Dendritic cell treated with granulocyte-macrophage colony-stimulating factor and Interleukin-4, amounts not matched to agents 40 ng/mL and 50 ng/mL, for 4 days (primary cell): ENCODE data around the gene C1S.
"Not testable (repeated sequence)": the region's sequence is repeated elsewhere in the genome, so short reads cannot be mapped to it uniquely, and the experiment has no call there.

ENCODE experiments used
- H3K27ac Mint-ChIP-seq: one replicate; pipeline ENCODE4 v1.8.0; 2022; ENCODE audit warnings: mild to moderate bottlenecking, mixed read lengths
- H3K27me3 Mint-ChIP-seq: one replicate; pipeline ENCODE4 v1.8.0; 2022; ENCODE audit warnings: mild to moderate bottlenecking, mixed read lengths
- H3K36me3 Mint-ChIP-seq: one replicate; pipeline ENCODE4 v1.8.0; 2022; ENCODE audit warnings: low read depth, mixed read lengths
- H3K4me1 Mint-ChIP-seq: one replicate; pipeline ENCODE4 v1.8.0; 2022; ENCODE audit warnings: low read depth, mixed read lengths
- H3K4me3 Mint-ChIP-seq: one replicate; pipeline ENCODE4 v1.8.0; 2022; ENCODE audit warnings: mild to moderate bottlenecking, moderate library complexity, mixed read lengths
- H3K9me3 Mint-ChIP-seq: one replicate; pipeline ENCODE4 v1.8.0; 2022; ENCODE audit warnings: mixed read lengths
- intact Hi-C: fragments of 100-400 bp; cut with micrococcal nuclease; formaldehyde crosslinking; loops from one replicate; pipeline ENCODE4 v1.15.0; 2022

Gene C1S

GRCh38 chr12:7032990-7033389 lies 27.5 kb upstream of the C1S start:
- intact Hi-C loops = no loop called here
- H3K4me3 Mint-ChIP-seq = no peak overlapping the region
- peaks cover 8% of the 10 kb centered on the region for H3K4me1 Mint-ChIP-seq
- no peaks in the 10 kb centered on the region for H3K36me3 Mint-ChIP-seq
- H3K9me3 Mint-ChIP-seq = no peaks in the 10 kb centered on the region
- no peak overlapping the region for H3K27ac Mint-ChIP-seq
- H3K27me3 Mint-ChIP-seq = peaks cover 3% of the 10 kb centered on the region

GRCh38 chr12:7034464-7034863 lies 26.1 kb upstream of the C1S start:
- Mint-ChIP-seq H3K27me3 (peaks cover 3% of the 10 kb centered on the region), H3K4me1 (peaks cover 8% of the 10 kb centered on the region), H3K36me3 (no peaks in the 10 kb centered on the region), H3K4me3 (no peak overlapping the region), H3K9me3 (no peaks in the 10 kb centered on the region), H3K27ac (no peak overlapping the region)
- intact Hi-C loops = no loop called here

GRCh38 chr12:7035463-7035862 lies 25.1 kb upstream of the C1S start:
- intact Hi-C loops = no loop called here
- H3K27me3 Mint-ChIP-seq = peaks cover 5% of the 10 kb centered on the region
- no peaks in the 10 kb centered on the region for H3K9me3 Mint-ChIP-seq
- no peak overlapping the region for H3K4me3 Mint-ChIP-seq
- H3K27ac Mint-ChIP-seq = no peak overlapping the region
- H3K4me1 Mint-ChIP-seq = peaks cover 8% of the 10 kb centered on the region
- H3K36me3 Mint-ChIP-seq = no peaks in the 10 kb centered on the region

- H3K36me3 Mint-ChIP-seq, H3K27ac Mint-ChIP-seq, intact Hi-C loops, H3K4me1 Mint-ChIP-seq, H3K4me3 Mint-ChIP-seq, H3K9me3 Mint-ChIP-seq, H3K27me3 Mint-ChIP-seq: not testable (repeated sequence)
Measured at GRCh38 chr12:7037411-7037810, 23.1 kb upstream of the C1S start.

GRCh38 chr12:7038591-7038990 lies 21.9 kb upstream of the C1S start:
- Mint-ChIP-seq H3K36me3 (no peaks in the 10 kb centered on the region), H3K27ac (no peak overlapping the region), H3K4me3 (no peak overlapping the region), H3K4me1 (peaks cover 8% of the 10 kb centered on the region), H3K27me3 (peaks cover 4% of the 10 kb centered on the region), H3K9me3 (no peaks in the 10 kb centered on the region)
- intact Hi-C loops = no loop called here

GRCh38 chr12:7039403-7039802 lies 21.1 kb upstream of the C1S start:
- H3K4me1 Mint-ChIP-seq = peaks cover 8% of the 10 kb centered on the region
- H3K27me3 Mint-ChIP-seq = peaks cover 4% of the 10 kb centered on the region
- H3K9me3 Mint-ChIP-seq = no peaks in the 10 kb centered on the region
- intact Hi-C loops = no loop called here
- no peaks in the 10 kb centered on the region for H3K36me3 Mint-ChIP-seq
- H3K27ac Mint-ChIP-seq = no peak overlapping the region
- no peak overlapping the region for H3K4me3 Mint-ChIP-seq

- H3K27ac Mint-ChIP-seq = no peak overlapping the region
- H3K36me3 Mint-ChIP-seq = no peaks in the 10 kb centered on the region
- H3K4me1 Mint-ChIP-seq = peaks cover 20% of the 10 kb centered on the region
- no peaks in the 10 kb centered on the region for H3K9me3 Mint-ChIP-seq
- intact Hi-C loops = no loop called here
- peaks cover 9% of the 10 kb centered on the region for H3K27me3 Mint-ChIP-seq
- H3K4me3 Mint-ChIP-seq = no peak overlapping the region
Measured at GRCh38 chr12:7042842-7043241, 17.7 kb upstream of the C1S start.

GRCh38 chr12:7045913-7046312 lies 14.6 kb upstream of the C1S start:
- Mint-ChIP-seq H3K4me1 (peaks cover 23% of the 10 kb centered on the region), H3K9me3 (no peaks in the 10 kb centered on the region), H3K4me3 (no peak overlapping the region), H3K27ac (no peak overlapping the region), H3K36me3 (no peaks in the 10 kb centered on the region), H3K27me3 (peaks cover 16% of the 10 kb centered on the region)
- intact Hi-C loops = no loop called here

GRCh38 chr12:7046383-7047105 lies 14.0 kb upstream of the C1S start:
- H3K4me1 Mint-ChIP-seq = peaks cover 23% of the 10 kb centered on the region
- H3K36me3 Mint-ChIP-seq = no peaks in the 10 kb centered on the region
- intact Hi-C loops = no loop called here
- H3K4me3 Mint-ChIP-seq = no peak overlapping the region
- H3K27me3 Mint-ChIP-seq = peaks cover 18% of the 10 kb centered on the region
- H3K9me3 Mint-ChIP-seq = no peaks in the 10 kb centered on the region
- H3K27ac Mint-ChIP-seq = no peak overlapping the region

GRCh38 chr12:7047306-7047705 lies 13.2 kb upstream of the C1S start:
- peaks cover 26% of the 10 kb centered on the region for H3K27me3 Mint-ChIP-seq
- H3K4me3 Mint-ChIP-seq = peak overlapping the region; percentile 10
- no peaks in the 10 kb centered on the region for H3K36me3 Mint-ChIP-seq
- peak overlapping the region; percentile 26 for H3K27ac Mint-ChIP-seq
- intact Hi-C loops = no loop called here
- H3K9me3 Mint-ChIP-seq = no peaks in the 10 kb centered on the region
- peaks cover 23% of the 10 kb centered on the region for H3K4me1 Mint-ChIP-seq

- peaks cover 38% of the 10 kb centered on the region for H3K27me3 Mint-ChIP-seq
- H3K36me3 Mint-ChIP-seq, intact Hi-C loops, H3K4me3 Mint-ChIP-seq, H3K9me3 Mint-ChIP-seq, H3K27ac Mint-ChIP-seq: not testable (repeated sequence)
- H3K4me1 Mint-ChIP-seq = peaks cover 23% of the 10 kb centered on the region
Measured at GRCh38 chr12:7049445-7049951, 11.0 kb upstream of the C1S start.

- intact Hi-C loops, H3K36me3 Mint-ChIP-seq, H3K27ac Mint-ChIP-seq, H3K9me3 Mint-ChIP-seq, H3K4me3 Mint-ChIP-seq: not testable (repeated sequence)
- Mint-ChIP-seq H3K4me1 (peaks cover 23% of the 10 kb centered on the region), H3K27me3 (peaks cover 39% of the 10 kb centered on the region)
Measured at GRCh38 chr12:7049973-7050372, 10.5 kb upstream of the C1S start.

- peaks cover 29% of the 10 kb centered on the region for H3K4me1 Mint-ChIP-seq
- intact Hi-C loops = loop anchor here (5.0 kb wide), 1 partner anchor 37 kb away; the partner anchor contains the start of gene C1R
- no peaks in the 10 kb centered on the region for H3K36me3 Mint-ChIP-seq
- no peaks in the 10 kb centered on the region for H3K9me3 Mint-ChIP-seq
- peaks cover 43% of the 10 kb centered on the region for H3K27me3 Mint-ChIP-seq
- H3K4me3 Mint-ChIP-seq = no peak overlapping the region
- H3K27ac Mint-ChIP-seq = no peak overlapping the region
Measured at GRCh38 chr12:7054925-7055324, 5.6 kb upstream of the C1S start.

GRCh38 chr12:7055736-7056135 lies 4.8 kb upstream of the C1S start:
- intact Hi-C loops = loop anchor here (5.0 kb wide), 1 partner anchor 37 kb away; the partner anchor contains the start of gene C1R
- Mint-ChIP-seq H3K4me1 (peaks cover 37% of the 10 kb centered on the region), H3K27me3 (peaks cover 45% of the 10 kb centered on the region)
- H3K9me3 Mint-ChIP-seq, H3K27ac Mint-ChIP-seq, H3K36me3 Mint-ChIP-seq, H3K4me3 Mint-ChIP-seq: not testable (repeated sequence)
